H1 (cell line): ENCODE measurements around the gene EFHB. TPM values are rescaled to one million over a fixed set of nuclear protein-coding genes. Genes with fewer than 3 reads are reported as not detected.

Experiments
- CTCF ChIA-PET: fragments of 300-600 bp; sonication (Branson Sonifier 250); formaldehyde crosslinking; loops from one replicate; lab custom pipeline; 2021; ENCODE audit not compliant: partially characterized antibody; lab: Charles Lee
- POLR2A ChIA-PET: fragments of 300-600 bp; sonication (Branson Sonifier 250); formaldehyde crosslinking; loops from one replicate; lab custom pipeline; 2021; ENCODE audit warnings: inconsistent platforms; ENCODE audit not compliant: partially characterized antibody; lab: Charles Lee
- DNase-seq, 2 experiments: peaks; one replicate each; pipeline versions ENCODE4 v3.0.0 to v3.0.0-alpha.2; 2010 to 2022; ENCODE audit warnings: low spot score in 2 of 2, low read depth in 1 of 2, mixed read lengths in 1 of 2
- FAIRE-seq: peaks from 2 replicates; lab custom pipeline; 2011; peaks lifted over from hg19 to GRCh38; lab: Jason Lieb, UNC
- H2AFZ ChIP-seq: 2 replicates; pipeline ENCODE4 v1.8.1; 2012; ENCODE audit warnings: low read length, inconsistent platforms
- H2AK5ac ChIP-seq: 2 replicates; pipeline ENCODE4 v1.6.1; 2013; ENCODE audit warnings: low read depth, low read length
- H2BK120ac ChIP-seq: replicated peaks from 2 replicates; pipeline ENCODE3; 2013; ENCODE audit warnings: low read depth, low read length, inconsistent platforms
- H2BK12ac ChIP-seq: 2 replicates; pipeline ENCODE4 v1.6.1; 2013; ENCODE audit warnings: low read depth, low read length
- H2BK15ac ChIP-seq: 2 replicates; pipeline ENCODE4 v1.6.1; 2013; ENCODE audit warnings: low read length
- H2BK20ac ChIP-seq: 2 replicates; pipeline ENCODE4 v1.6.1; 2013; ENCODE audit warnings: low read length
- H2BK5ac ChIP-seq: 2 replicates; pipeline ENCODE4 v1.6.1; 2013; ENCODE audit warnings: low read depth, low read length
- H3K14ac ChIP-seq: 2 replicates; pipeline ENCODE4 v1.6.1; 2013; ENCODE audit warnings: inconsistent platforms; ENCODE audit not compliant: insufficient read length
- H3K18ac ChIP-seq: 2 replicates; pipeline ENCODE4 v1.6.1; 2013; ENCODE audit warnings: low read length; ENCODE audit errors: extremely low read depth
- H3K23ac ChIP-seq: 2 replicates; pipeline ENCODE4 v1.6.1; 2013; ENCODE audit warnings: inconsistent platforms; ENCODE audit not compliant: insufficient read length
- H3K23me2 ChIP-seq: 2 replicates; pipeline ENCODE4 v1.6.1; 2013; ENCODE audit warnings: low read depth, low read length
- H3K27ac ChIP-seq: 2 replicates; pipeline ENCODE4 v1.6.1; 2011; ENCODE audit warnings: low read depth, low read length, inconsistent platforms
- H3K27me3 ChIP-seq, 4 experiments: replicated peaks in 1 of 4; 1 replicate in 1 of 4; 2 replicates in 3 of 4; pipeline versions ENCODE4 v1.6.1 to v1.8.1; 2011 to 2013; ENCODE audit warnings: low read length in 3 of 4, mild to moderate bottlenecking in 3 of 4, inconsistent platforms in 2 of 4, mixed read lengths in 2 of 4, moderate library complexity in 1 of 4; ENCODE audit not compliant: control insufficient read depth in 3 of 4, insufficient read depth in 3 of 4; ENCODE audit errors: extremely low read depth in 1 of 4
- H3K36me3 ChIP-seq, 4 experiments: 2 replicates each; pipeline versions ENCODE4 v1.6.1 to v1.8.1; 2011 to 2013; ENCODE audit warnings: mild to moderate bottlenecking in 4 of 4, low read length in 3 of 4, moderate library complexity in 2 of 4, control low read depth in 1 of 4, inconsistent platforms in 1 of 4; ENCODE audit not compliant: insufficient read depth in 4 of 4, control insufficient read depth in 2 of 4
- H3K4ac ChIP-seq: replicated peaks from 2 replicates; pipeline ENCODE3; 2013; ENCODE audit warnings: low read length, low read depth, mixed read lengths, inconsistent platforms; ENCODE audit not compliant: insufficient read length
- H3K4me1 ChIP-seq, 4 experiments: replicated peaks in 1 of 4; 1 replicate in 1 of 4; 2 replicates in 3 of 4; pipeline versions ENCODE4 v1.6.1 to v1.8.1; 2011 to 2013; ENCODE audit warnings: low read length in 3 of 4, inconsistent platforms in 2 of 4, mixed read lengths in 1 of 4; ENCODE audit not compliant: insufficient read depth in 4 of 4, control insufficient read depth in 3 of 4
- H3K4me2 ChIP-seq, 2 experiments: 2 replicates each; pipeline versions ENCODE4 v1.6.1 to v1.8.1; 2011 to 2013; ENCODE audit warnings: low read depth in 2 of 2, low read length in 2 of 2, control low read depth in 1 of 2, inconsistent platforms in 1 of 2, mild to moderate bottlenecking in 1 of 2; ENCODE audit not compliant: insufficient read depth in 1 of 2
- H3K4me3 ChIP-seq, 4 experiments: fragments of 200-600, 300-600 bp in 1 of 4; sonication (generic), shearing (Covaris generic), sonication (Bioruptor Twin) in 1 of 4; 2 replicates each; pipeline versions ENCODE4 v1.5.1 to v1.8.1; 2011 to 2016; ENCODE audit warnings: low read length in 4 of 4, low read depth in 3 of 4, control low read depth in 2 of 4, inconsistent platforms in 2 of 4, mild to moderate bottlenecking in 2 of 4, mixed read lengths in 1 of 4, moderate library complexity in 1 of 4; ENCODE audit not compliant: insufficient read depth in 2 of 4; ENCODE audit errors: extremely low read depth in 1 of 4
- H3K56ac ChIP-seq: replicated peaks from 2 replicates; pipeline ENCODE3; 2013; ENCODE audit warnings: low read depth, mild to moderate bottlenecking, mixed read lengths, low read length, inconsistent platforms; ENCODE audit not compliant: insufficient read length
- H3K79me1 ChIP-seq: 2 replicates; pipeline ENCODE4 v1.6.1; 2013; ENCODE audit warnings: low read depth, low read length, control low read depth
- H3K79me2 ChIP-seq, 2 experiments: 2 replicates each; pipeline versions ENCODE4 v1.6.1 to v1.8.1; 2012 to 2013; ENCODE audit warnings: low read length in 2 of 2, mild to moderate bottlenecking in 2 of 2, inconsistent platforms in 1 of 2; ENCODE audit not compliant: insufficient read depth in 2 of 2, control insufficient read depth in 1 of 2
- H3K9ac ChIP-seq, 4 experiments: replicated peaks in 1 of 4; 1 replicate in 1 of 4; 2 replicates in 3 of 4; pipeline versions ENCODE4 v1.6.1 to v1.8.1; 2011 to 2013; ENCODE audit warnings: low read depth in 3 of 4, low read length in 3 of 4, control low read depth in 2 of 4, mild to moderate bottlenecking in 2 of 4, moderate library complexity in 2 of 4, inconsistent platforms in 1 of 4; ENCODE audit errors: extremely low read depth in 1 of 4
- H3K9me3 ChIP-seq, 2 experiments: 2 replicates each; pipeline versions ENCODE4 v1.6.1 to v1.8.1; 2012 to 2013; ENCODE audit warnings: mild to moderate bottlenecking in 2 of 2, moderate library complexity in 2 of 2, control low read depth in 1 of 2, inconsistent platforms in 1 of 2, low read depth in 1 of 2, low read length in 1 of 2, mixed read lengths in 1 of 2; ENCODE audit not compliant: insufficient read depth in 2 of 2
- H4K20me1 ChIP-seq, 2 experiments: replicated peaks in 1 of 2; 2 replicates each; pipeline versions ENCODE3 to v1.8.1; 2011 to 2013; ENCODE audit warnings: inconsistent platforms in 2 of 2, low read length in 2 of 2, mild to moderate bottlenecking in 1 of 2; ENCODE audit not compliant: insufficient read depth in 2 of 2, control insufficient read depth in 1 of 2
- H4K5ac ChIP-seq: 2 replicates; pipeline ENCODE4 v1.6.1; 2013; ENCODE audit warnings: low read length, low read depth, mixed read lengths, inconsistent platforms; ENCODE audit not compliant: insufficient read length
- H4K8ac ChIP-seq: 2 replicates; pipeline ENCODE4 v1.8.0; 2013; ENCODE audit warnings: mild to moderate bottlenecking, moderate library complexity, low read length, inconsistent platforms; ENCODE audit not compliant: insufficient read depth; ENCODE audit errors: extremely low read depth
- H4K91ac ChIP-seq: replicated peaks from 2 replicates; pipeline ENCODE3; 2013; ENCODE audit warnings: low read length, mixed read lengths, inconsistent platforms; ENCODE audit not compliant: insufficient read length
- CTBP2 ChIP-seq: IDR thresholded peaks from 2 replicates; pipeline ENCODE4 v1.7.0; 2011; ENCODE audit warnings: borderline replicate concordance, mild to moderate bottlenecking, moderate library complexity, mixed read lengths, low read length; ENCODE audit not compliant: insufficient read depth, insufficient read length
- RBBP5 ChIP-seq: IDR thresholded peaks from 2 replicates; pipeline ENCODE4 v1.7.1; 2012; ENCODE audit warnings: low read depth, mild to moderate bottlenecking, inconsistent platforms, low read length, moderate library complexity, borderline replicate concordance
- TAF1 ChIP-seq: IDR thresholded peaks from 2 replicates; pipeline ENCODE4 v1.6.1; 2011; ENCODE audit warnings: mild to moderate bottlenecking, low read depth, low read length
- TCF12 ChIP-seq: IDR thresholded peaks from 2 replicates; pipeline ENCODE4 v1.6.1; 2011; ENCODE audit warnings: low read depth, mild to moderate bottlenecking, low read length
- YY1 ChIP-seq: IDR thresholded peaks from 2 replicates; pipeline ENCODE4 v1.6.1; 2011; ENCODE audit warnings: low read depth, mild to moderate bottlenecking, low read length
- WGBS, 2 experiments: shearing (Covaris generic) in 1 of 2; methylation state at CpG; one replicate each; pipeline versions ENCODE4 v1.1.6 to v1.1.7; 2013 to 2015; ENCODE audit warnings: low lambda C conversion rate in 2 of 2, mixed read lengths in 2 of 2, inconsistent platforms in 1 of 2, low coverage in 1 of 2, missing lambda C conversion rate in 1 of 2; ENCODE audit not compliant: insufficient replicate concordance in 2 of 2, insufficient coverage in 1 of 2, insufficient read length in 1 of 2; ENCODE audit errors: extremely low coverage in 1 of 2, missing lambda C conversion rate in 1 of 2; 5-methylcytosine and 5-hydroxymethylcytosine counted together
- long read RNA-seq, 2 experiments: library from RNA in 1 of 2; library from capped mRNA in 1 of 2; stranded (forward); transcript quantifications; one replicate each; pipeline ENCODE4 v2.0.0, GENCODE V29; 2021; ENCODE audit warnings: inconsistent platforms in 1 of 2
- polyA minus RNA-seq, 3 experiments: library from RNA; depleted of rRNA, polyadenylated mRNA; stranded (reverse); fragments of >200 nt; gene quantifications; 1 replicate in 2 of 3; 2 replicates in 1 of 3; pipeline ENCODE4 v1.2.3, GENCODE V29; 2011
- polyA plus RNA-seq, 7 experiments: library from polyadenylated mRNA; depleted of rRNA in 3 of 7; stranded (reverse) in 5 of 7; unstranded in 2 of 7; fragments of >200 nt in 5 of 7; fragments of 200-250 nt in 2 of 7; gene quantifications; 1 replicate in 5 of 7; 2 replicates in 1 of 7; 4 replicates in 1 of 7; pipeline versions ENCODE4 v1.2.1 to v1.2.3, GENCODE V29; 2011 to 2013; ENCODE audit warnings: missing spikeins in 2 of 7, mixed read lengths in 2 of 7
- total RNA-seq: library from RNA; stranded (reverse); fragmentation: NEBNext Ultra II Directional; extraction: Animal tissue kit (Norgen Biotek cat#: 25700); gene quantifications from 2 replicates; pipeline ENCODE4 v1.2.1, GENCODE V29; 2021

The EFHB gene, protein sequence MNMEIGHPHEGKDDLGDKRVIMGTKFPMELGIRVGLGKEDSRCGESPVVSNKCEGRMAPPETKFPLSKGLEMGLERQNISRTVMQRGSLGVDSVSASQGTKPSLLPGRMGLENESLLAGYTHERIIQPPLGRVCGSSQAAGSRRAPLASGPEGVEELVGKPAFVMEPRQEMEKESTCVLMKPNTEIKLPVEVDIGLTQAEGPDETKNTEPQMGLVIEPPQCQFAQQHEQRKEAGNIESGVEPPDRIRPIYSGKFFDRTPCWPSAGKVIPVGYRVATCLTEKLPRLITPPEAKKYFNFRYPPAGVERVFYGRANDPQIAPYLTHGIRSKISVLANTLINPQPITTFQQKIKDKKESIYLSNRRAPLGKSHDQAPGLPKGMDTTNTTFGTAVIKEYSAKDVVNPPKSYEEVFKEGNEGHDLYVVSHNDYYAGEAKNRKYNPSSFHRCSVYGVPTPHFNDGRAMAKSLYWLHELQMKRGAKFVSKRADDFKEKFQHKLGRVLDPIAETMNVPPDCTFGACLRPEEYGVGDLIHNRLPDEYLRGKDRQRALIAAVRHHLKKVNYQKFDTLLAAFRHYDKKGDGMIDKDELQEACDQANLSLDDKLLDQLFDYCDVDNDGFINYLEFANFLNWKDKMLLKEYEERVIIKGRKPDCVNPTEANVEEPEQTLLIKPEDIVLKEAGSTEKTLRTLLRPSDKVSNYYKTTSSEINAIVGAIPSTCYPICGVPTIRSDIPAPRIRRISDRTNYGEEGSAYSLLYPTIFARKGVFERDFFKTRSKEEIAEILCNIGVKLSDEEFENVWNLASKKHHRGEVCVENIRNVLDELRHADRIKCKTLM
- 0.98 and 1.3 TPM in 2 replicates for total RNA-seq
- polyA plus RNA-seq (2011; rRNA removed) = 0.12 and 0.20 TPM in 2 replicates
- 0.65 TPM for polyA plus RNA-seq (2011; cell fraction: cytosol; rRNA removed)
- 1.7 TPM for polyA plus RNA-seq (2011; cell fraction: nucleus; rRNA removed)
- polyA plus RNA-seq (2012, experiment 1 of 2) = 0.48 to 1.2 TPM (median 0.83 TPM) in 4 replicates
- polyA plus RNA-seq (2012, experiment 2 of 2) = not detected
- polyA plus RNA-seq (2013, experiment 1 of 2) = 0.85 TPM
- polyA plus RNA-seq (2013, experiment 2 of 2) = 0.70 TPM
- polyA minus RNA-seq (2011; rRNA and poly(A)+ RNA removed) = 0.38 and 0.88 TPM in 2 replicates
- not detected for polyA minus RNA-seq (2011; cell fraction: cytosol; rRNA and poly(A)+ RNA removed)
- polyA minus RNA-seq (2011; cell fraction: nucleus; rRNA and poly(A)+ RNA removed) = 6.2 TPM
- long read RNA-seq, experiment 1 = 0 reads
- long read RNA-seq, experiment 2, partial matches to known transcripts = 0 of 1 reads
- long read RNA-seq, experiment 2, other reads (novel, unspliced or antisense) = 1 of 1 reads

DNA sequence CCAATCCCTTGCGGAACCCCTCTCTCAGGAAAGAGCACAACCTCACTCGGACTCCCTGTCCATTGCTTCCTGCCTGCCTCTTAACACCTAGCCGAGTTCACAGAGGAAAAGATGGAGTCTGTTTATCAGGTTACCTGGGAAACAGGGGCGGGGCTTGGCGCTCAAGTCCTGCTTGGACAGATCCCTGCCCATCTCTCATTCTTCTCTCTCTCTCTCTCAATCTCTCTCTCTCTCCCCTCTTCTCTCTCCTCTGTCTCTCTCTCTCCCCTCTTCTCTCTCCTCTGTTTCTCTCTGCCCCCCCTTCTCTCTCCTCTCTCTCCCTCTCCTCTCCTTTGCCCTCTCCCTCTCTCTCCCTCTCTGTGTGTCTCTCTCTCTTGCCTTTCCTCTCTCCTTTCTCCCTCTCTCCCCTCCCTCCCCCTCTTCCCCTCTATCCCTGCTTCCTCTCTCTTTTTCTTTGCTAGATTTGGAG is at the start of gene EFHB:
Gene EFHB (minus strand): TSS at position 120 of the 469 bp plus-strand sequence. CDS start 199 bp downstream, outside the sequence.
- no peak within 1 kb of the TSS for H4K8ac ChIP-seq
- no peak within 1 kb of the TSS for H4K91ac ChIP-seq
- H3K9me3 ChIP-seq = no peaks in the 10 kb centered on the region
- 0 out of 2 replicates have a peak within 1 kb of the TSS, but pooled peaks have one; percentile 28 for H2AK5ac ChIP-seq
- ChIA-PET CTCF (no interaction called here), POLR2A (no interaction called here)
- no peaks in the 10 kb centered on the region for H3K79me2 ChIP-seq
- WGBS, 2 experiments = 37% methylated on average over 5 of the region's 5 CpGs; no CpG with 5 or more reads in 1 of the 2 experiments
- H3K56ac ChIP-seq = no peak within 1 kb of the TSS
- no peaks in the 10 kb centered on the region for H3K4me1 ChIP-seq
- peak within 1 kb of the TSS in 3 of 4 experiments; percentile 7 to 38 (median 16); a peak in 4 of 8 replicates for H3K4me3 ChIP-seq
- FAIRE-seq (no peak), DNase-seq (peak; percentile 27 to 81)
- no peak within 1 kb of the TSS for H2BK20ac ChIP-seq
- H3K36me3 ChIP-seq = no peaks in the 10 kb centered on the region
- no peaks in the 10 kb centered on the region for H3K79me1 ChIP-seq
- H3K27ac ChIP-seq = no peak within 1 kb of the TSS
- no peak within 1 kb of the TSS for H3K23ac ChIP-seq
- 0 out of 2 replicates have a peak within 1 kb of the TSS, but pooled peaks have one; percentile 20 for H2BK15ac ChIP-seq
- H2BK120ac ChIP-seq = no peak within 1 kb of the TSS
- H3K14ac ChIP-seq = no peak within 1 kb of the TSS
- H3K9ac ChIP-seq = peak within 1 kb of the TSS in 1 of 4 experiments; percentile 75; a peak in 1 of 7 replicates
- no peaks in the 10 kb centered on the region; the same call in 1 of the 2 replicates for H3K23me2 ChIP-seq
- no peak within 1 kb of the TSS for H4K5ac ChIP-seq
- peak within 1 kb of the TSS; percentile 92 for H2AFZ ChIP-seq
- peak within 1 kb of the TSS; percentile 52 to 60 for H3K4me2 ChIP-seq
- peak within 1 kb of the TSS; percentile 83; the same call in 1 of the 2 replicates for H3K18ac ChIP-seq
- peak within 1 kb of the TSS; percentile 52; the same call in 1 of the 2 replicates for H2BK5ac ChIP-seq
- 0 out of 2 replicates have a peak within 1 kb of the TSS, but pooled peaks have one; percentile 68 for H2BK12ac ChIP-seq
- no peak within 1 kb of the TSS for H3K4ac ChIP-seq
- no peaks in the 10 kb centered on the region for H4K20me1 ChIP-seq
- TF ChIP-seq CTBP2 (no peak), TCF12 (no peak), YY1 (peak; percentile 86), RBBP5 (peak; percentile 66; the same call in 1 of the 2 replicates), TAF1 (peak; percentile 35; the same call in 1 of the 2 replicates)
- no peaks in the 10 kb centered on the region for H3K27me3 ChIP-seq
